ENCODE results near the gene ARHGAP42.
A peak's percentile ranks its signal among the peaks of the same experiment; 100 is the strongest.

Gene ARHGAP42

GRCh38 chr11:100875521-100875869, 188.4 kb downstream of the ARHGAP42 start:
- TF ChIP-seq RARB (CRISPR knock-in tag; IDR thresholded peaks at IDR 0.05) (no peak), TSHZ2 (CRISPR knock-in tag; IDR thresholded peaks at IDR 0.05) (no peak), CREB5 (CRISPR knock-in tag; IDR thresholded peaks at IDR 0.05; ENCODE audit: low read depth) (no peak), CSDC2 (CRISPR knock-in tag; IDR thresholded peaks at IDR 0.05) (no peak), BACH2 (CRISPR knock-in tag; IDR thresholded peaks at IDR 0.05; ENCODE audit: borderline replicate concordance) (no peak), ISL1 (CRISPR knock-in tag; IDR thresholded peaks at IDR 0.05) (no peak), PATZ1 (CRISPR knock-in tag; IDR thresholded peaks at IDR 0.05; ENCODE audit: borderline replicate concordance) (no peak), ZFP30 (CRISPR knock-in tag; IDR thresholded peaks at IDR 0.05) (no peak), ZNF70 (CRISPR knock-in tag; IDR thresholded peaks at IDR 0.05) (no peak), GLIS3 (CRISPR knock-in tag; IDR thresholded peaks at IDR 0.05) (no peak), ZFP3 (CRISPR knock-in tag; IDR thresholded peaks at IDR 0.05) (no peak)
- no peak for ATAC-seq

- no peak for TF ChIP-seq CSRNP3 (CRISPR knock-in tag; IDR thresholded peaks at IDR 0.05)
- no peak for TF ChIP-seq POU6F1 (CRISPR knock-in tag; IDR thresholded peaks at IDR 0.05; ENCODE audit: borderline replicate concordance, low read depth)
- TF ChIP-seq CREB5 (CRISPR knock-in tag; IDR thresholded peaks at IDR 0.05; ENCODE audit: low read depth) = peak; percentile 22; the same call in 1 of the 2 replicates
- TF ChIP-seq ISL1 (CRISPR knock-in tag; IDR thresholded peaks at IDR 0.05) = peak; percentile 41
- TF ChIP-seq PPARA (CRISPR knock-in tag; IDR thresholded peaks at IDR 0.05; ENCODE audit: borderline replicate concordance) = no peak
- ATAC-seq = peak; percentile 96
Measured at GRCh38 chr11:100876815-100877520, 189.9 kb downstream of the ARHGAP42 start.

- no peak for ATAC-seq
- TF ChIP-seq PPARA (CRISPR knock-in tag; IDR thresholded peaks at IDR 0.05; ENCODE audit: borderline replicate concordance) (no peak), SNAI2 (CRISPR knock-in tag; IDR thresholded peaks at IDR 0.05) (no peak), ZFP3 (CRISPR knock-in tag; IDR thresholded peaks at IDR 0.05) (no peak), CSRNP3 (CRISPR knock-in tag; IDR thresholded peaks at IDR 0.05) (no peak), ZFP30 (CRISPR knock-in tag; IDR thresholded peaks at IDR 0.05) (no peak)
Measured at GRCh38 chr11:100878474-100878873, 191.4 kb downstream of the ARHGAP42 start.
